HepG2 (cell line): ENCODE data around the gene EFHC2.

Experiments used
- CEBPZ ChIP-seq: IDR thresholded peaks from 2 replicates; pipeline ENCODE4 v1.6.1; 2012; ENCODE audit warnings: low read length, improper control_type of control experiment
- DMTF1 ChIP-seq: sonication (generic); formaldehyde crosslinking; IDR thresholded peaks from 2 replicates; pipeline ENCODE4 v1.4.0; 2020; ENCODE audit warnings: mild to moderate bottlenecking, missing genetic modification reagents
- GABPA ChIP-seq, 2 experiments: IDR thresholded peaks; 2 replicates each; pipeline ENCODE4 v1.6.1; 2011 to 2016; ENCODE audit warnings: low read depth in 2 of 2, low read length in 1 of 2, missing biosample characterization in 1 of 2, missing genetic modification characterization in 1 of 2
- HDAC6 ChIP-seq: fragments of 200-600 bp; sonication (generic); IDR thresholded peaks from 2 replicates; pipeline ENCODE4 v1.7.0; 2017; ENCODE audit warnings: mild to moderate bottlenecking, antibody characterized with exemption, low read length, low read depth
- MED13 ChIP-seq: sonication (generic); formaldehyde crosslinking; IDR thresholded peaks from 2 replicates; pipeline ENCODE4 v1.5.0; 2020; ENCODE audit warnings: missing genetic modification reagents
- NCOA1 ChIP-seq: sonication (generic); formaldehyde crosslinking; IDR thresholded peaks from 2 replicates; pipeline ENCODE4 v1.9.0; 2021; ENCODE audit warnings: missing genetic modification reagents
- SIX1 ChIP-seq: sonication (generic); formaldehyde crosslinking; IDR thresholded peaks from 2 replicates; pipeline ENCODE4 v1.4.0; 2020; ENCODE audit warnings: missing genetic modification reagents, borderline replicate concordance
- TAF1 ChIP-seq: sonication (generic); formaldehyde crosslinking; IDR thresholded peaks from 2 replicates; pipeline ENCODE4 v1.4.0; 2020; ENCODE audit warnings: missing genetic modification reagents
- TCF7 ChIP-seq: sonication (generic); IDR thresholded peaks from 2 replicates; pipeline ENCODE4 v1.6.1; 2016; ENCODE audit warnings: antibody characterized with exemption, low read depth
- TEF ChIP-seq: sonication (generic); formaldehyde crosslinking; IDR thresholded peaks from 2 replicates; pipeline ENCODE4 v1.5.0; 2020; ENCODE audit warnings: missing genetic modification reagents
- YY1 ChIP-seq: IDR thresholded peaks from 2 replicates; pipeline ENCODE4 v1.6.1; 2011; ENCODE audit warnings: low read length, low read depth, moderate library complexity, mild to moderate bottlenecking; ENCODE audit not compliant: insufficient read depth, insufficient replicate concordance
- ZFP36 ChIP-seq: fragments of 150-350 bp; IDR thresholded peaks from 2 replicates; pipeline ENCODE4 v1.6.1; 2018; ENCODE audit warnings: borderline replicate concordance, low read length, low read depth; ENCODE audit not compliant: partially characterized antibody
- ZNF251 ChIP-seq: sonication (generic); formaldehyde crosslinking; IDR thresholded peaks from 2 replicates; pipeline ENCODE4 v1.9.0; 2021; ENCODE audit warnings: mild to moderate bottlenecking, missing genetic modification reagents
- ZNF710 ChIP-seq: sonication (generic); formaldehyde crosslinking; IDR thresholded peaks from 2 replicates; pipeline ENCODE4 v1.5.0; 2020; ENCODE audit warnings: mild to moderate bottlenecking, missing genetic modification reagents, borderline replicate concordance

- no peak for TF ChIP-seq DMTF1
- no peak for TF ChIP-seq SIX1 (CRISPR knock-in tag)
- no peak for TF ChIP-seq ZNF251 (CRISPR knock-in tag)
- no peak for TF ChIP-seq TAF1 (CRISPR knock-in tag)
- TF ChIP-seq ZFP36, result no peak
- no peak for TF ChIP-seq MED13 (CRISPR knock-in tag)
- no peak for TF ChIP-seq YY1
- TF ChIP-seq HDAC6, result no peak
- TF ChIP-seq CEBPZ, result no peak
- no peak for TF ChIP-seq TEF (CRISPR knock-in tag)
- TF ChIP-seq GABPA (IDR thresholded peaks at IDR 0.05; ENCODE audit: low read depth, low read length), result no peak
- no peak for TF ChIP-seq GABPA (CRISPR knock-in tag; IDR thresholded peaks at IDR 0.05; ENCODE audit: low read depth)
- TF ChIP-seq NCOA1 (CRISPR knock-in tag), result no peak
- TF ChIP-seq TCF7, result no peak
- no peak for TF ChIP-seq ZNF710 (CRISPR knock-in tag)
These were observed 190.6 kb downstream of the EFHC2 start for GRCh38 chrX:44152852-44153251.
